DOHH2 (cell line): Measurements from ENCODE around the gene RGS16.

Experiments used
- H3F3A ChIP-seq: fragments of 200-600 bp; sonication (generic), shearing (Covaris generic); 2 replicates; pipeline ENCODE4 v1.6.0; 2016; ENCODE audit warnings: antibody characterized with exemption, mild to moderate bottlenecking; ENCODE audit not compliant: control insufficient read depth, insufficient read depth
- H3K27ac ChIP-seq: fragments of 200-600 bp; sonication (generic); 2 replicates; pipeline ENCODE4 v1.5.1; 2014; ENCODE audit warnings: low read depth, mild to moderate bottlenecking, low read length, moderate library complexity
- H3K27me3 ChIP-seq: fragments of 200-600 bp; sonication (generic); 2 replicates; pipeline ENCODE4 v1.6.1; 2014; ENCODE audit warnings: mild to moderate bottlenecking, low read length, mixed read lengths; ENCODE audit not compliant: control insufficient read depth
- H3K36me3 ChIP-seq: fragments of 200-600 bp; sonication (generic); 2 replicates; pipeline ENCODE4 v1.6.1; 2014; ENCODE audit warnings: mild to moderate bottlenecking, low read length, moderate library complexity, mixed read lengths; ENCODE audit not compliant: control insufficient read depth
- H3K4me1 ChIP-seq: fragments of 200-600 bp; sonication (generic); 2 replicates; pipeline ENCODE4 v1.6.1; 2014; ENCODE audit warnings: mild to moderate bottlenecking, low read length, mixed read lengths; ENCODE audit not compliant: control insufficient read depth
- H3K4me2 ChIP-seq: fragments of 200-600 bp; sonication (generic); 2 replicates; pipeline ENCODE4 v1.6.0; 2014; ENCODE audit warnings: mild to moderate bottlenecking, low read length, moderate library complexity
- H3K4me3 ChIP-seq: fragments of 200-600 bp; sonication (generic); 2 replicates; pipeline ENCODE4 v1.5.1; 2014; ENCODE audit warnings: mild to moderate bottlenecking, low read length, mixed read lengths
- H3K79me2 ChIP-seq: fragments of 200-600 bp; sonication (generic); 2 replicates; pipeline ENCODE4 v1.6.1; 2014; ENCODE audit warnings: mild to moderate bottlenecking, low read length, mixed read lengths; ENCODE audit not compliant: control insufficient read depth
- H3K9me2 ChIP-seq: fragments of 200-600 bp; sonication (generic); replicated peaks from 2 replicates; pipeline ENCODE4 v1.6.1; 2014; ENCODE audit warnings: mild to moderate bottlenecking, low read length, mixed read lengths; ENCODE audit not compliant: control insufficient read depth
- H3K9me3 ChIP-seq: fragments of 200-600 bp; sonication (generic); 2 replicates; pipeline ENCODE4 v1.6.1; 2014; ENCODE audit warnings: antibody characterized with exemption, low read length, mixed read lengths; ENCODE audit not compliant: control insufficient read depth, insufficient read depth
- H4K20me1 ChIP-seq: fragments of 200-600 bp; sonication (generic); 2 replicates; pipeline ENCODE4 v1.6.0; 2014; ENCODE audit warnings: low read depth, mild to moderate bottlenecking, antibody characterized with exemption, low read length, moderate library complexity; ENCODE audit not compliant: control insufficient read depth, insufficient read depth
- CTCF ChIP-seq: fragments of 200-600 bp; sonication (generic); IDR thresholded peaks from one replicate; pipeline ENCODE4 v1.5.1; 2014; ENCODE audit warnings: antibody characterized with exemption, mild to moderate bottlenecking, low read depth, low read length; ENCODE audit not compliant: poor library complexity, severe bottlenecking
- EZH2phosphoT487 ChIP-seq: fragments of 200-600 bp; sonication (generic); IDR thresholded peaks from 2 replicates; pipeline ENCODE4 v1.6.1; 2017; ENCODE audit warnings: borderline replicate concordance, mild to moderate bottlenecking, antibody characterized with exemption, low read length, moderate library complexity, mixed read lengths

The RGS16 gene

GRCh38 chr1:182588500-182589396 lies 15.4 kb downstream of the RGS16 start, which contains the start of gene RNASEL:
Gene RNASEL, minus strand, starts transcription at chr1:182589256. Its CDS starts 2,450 bp downstream, at chr1:182586806.
- TF ChIP-seq CTCF (no peak), EZH2phosphoT487 (no peak)

GRCh38 chr1:182587666-182588499 lies 16.3 kb downstream of the RGS16 start:
- peaks cover 19% of the 10 kb centered on the region for H3K4me1 ChIP-seq
- H3K36me3 ChIP-seq: no peaks in the 10 kb centered on the region
- H3K4me2 ChIP-seq: peak overlapping the region; percentile 98
- H3K27me3 ChIP-seq: no peaks in the 10 kb centered on the region
- H3F3A ChIP-seq: no peaks in the 10 kb centered on the region; the same call in 1 of the 2 replicates
- no peaks in the 10 kb centered on the region for H3K9me3 ChIP-seq
- peak overlapping the region; percentile 96 for H3K4me3 ChIP-seq
- H3K9me2 ChIP-seq: no peaks in the 10 kb centered on the region
- H3K79me2 ChIP-seq: no peaks in the 10 kb centered on the region
- H4K20me1 ChIP-seq: no peaks in the 10 kb centered on the region
- H3K27ac ChIP-seq: no peak overlapping the region
- TF ChIP-seq EZH2phosphoT487 (no peak), CTCF (no peak)

More at GRCh38 chr1:182588500-182589396, 15.4 kb downstream of the RGS16 start, which contains the start of gene RNASEL:
- Histone ChIP-seq H3K9me2 (no peaks in the 10 kb centered on the region), H3K4me3 (peak within 1 kb of the TSS; percentile 96), H3K79me2 (no peaks in the 10 kb centered on the region), H3K27ac (peak within 1 kb of the TSS; percentile 28), H3K27me3 (no peaks in the 10 kb centered on the region), H3K36me3 (no peaks in the 10 kb centered on the region), H4K20me1 (no peaks in the 10 kb centered on the region), H3K4me1 (peaks cover 19% of the 10 kb centered on the region), H3F3A (no peaks in the 10 kb centered on the region; the same call in 1 of the 2 replicates), H3K9me3 (no peaks in the 10 kb centered on the region), H3K4me2 (peak within 1 kb of the TSS; percentile 98)

- Histone ChIP-seq H3K9me3 (no peaks in the 10 kb centered on the region), H3K4me2 (no peak overlapping the region), H4K20me1 (no peaks in the 10 kb centered on the region), H3K79me2 (no peaks in the 10 kb centered on the region), H3K36me3 (no peaks in the 10 kb centered on the region), H3F3A (no peaks in the 10 kb centered on the region; the same call in 1 of the 2 replicates), H3K9me2 (no peaks in the 10 kb centered on the region), H3K4me3 (no peak overlapping the region), H3K27me3 (no peaks in the 10 kb centered on the region), H3K4me1 (peaks cover 19% of the 10 kb centered on the region), H3K27ac (no peak overlapping the region)
- no peak for TF ChIP-seq EZH2phosphoT487
- TF ChIP-seq CTCF: no peak
Measured at GRCh38 chr1:182587093-182587492, 17.1 kb downstream of the RGS16 start.
